Erythroblast (primary cell): ENCODE data around the gene LTBP1.

Experiments
- DNase-seq, 2 experiments: peaks; one replicate each; lab custom pipeline; 2025; lab: John Stamatoyannopoulos, UW
- GATA1 ChIP-seq: IDR thresholded peaks from 2 replicates; pipeline ENCODE4 v1.6.1; 2011; ENCODE audit warnings: low read depth, mild to moderate bottlenecking, control low read depth, low read length, moderate library complexity
- POLR2A ChIP-seq: IDR thresholded peaks from 2 replicates; pipeline ENCODE4 v1.6.1; 2011; ENCODE audit warnings: mild to moderate bottlenecking, low read length

LTBP1 gene

DNA sequence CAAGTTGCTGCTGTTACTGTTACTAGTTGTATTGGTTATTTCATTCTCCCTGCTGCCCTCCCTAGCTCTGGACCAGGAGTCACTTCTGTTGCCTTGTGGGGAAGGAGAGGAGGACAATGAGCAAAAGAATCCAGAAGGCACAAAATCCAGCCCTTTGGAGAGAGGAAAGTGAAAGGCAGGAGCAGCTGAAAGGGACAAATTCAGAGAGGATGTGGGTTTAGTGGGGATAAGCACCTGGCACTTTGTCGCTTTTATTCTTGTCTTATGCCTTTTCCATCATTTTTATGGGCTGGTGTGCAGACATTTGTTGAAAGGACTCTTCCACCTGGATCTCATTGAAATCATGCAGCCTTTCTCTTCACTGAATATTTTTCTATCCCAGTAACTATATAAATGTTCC, 24.3 kb upstream of the LTBP1 start:
- TF ChIP-seq GATA1 = no peak
- no peak for TF ChIP-seq POLR2A
- no peak for DNase-seq

DNA sequence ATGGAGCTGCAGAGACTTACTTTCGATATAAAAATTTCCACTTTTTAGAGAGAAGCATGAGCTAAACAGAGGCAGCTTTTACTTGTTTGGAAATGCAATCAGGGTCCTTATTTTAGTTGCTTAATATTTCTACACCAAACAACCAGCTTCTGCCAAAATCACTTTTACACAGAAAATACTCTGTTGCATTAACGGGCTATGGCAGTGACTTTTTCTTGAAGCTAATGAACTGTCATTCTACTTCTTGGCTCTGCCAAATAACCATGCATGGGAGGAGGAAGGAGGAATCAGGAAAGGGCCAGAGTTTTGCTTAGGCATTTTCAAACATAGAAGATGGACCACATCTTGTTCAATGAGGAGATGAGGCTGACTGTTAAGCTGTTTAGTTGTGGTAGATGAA, 23.6 kb upstream of the LTBP1 start:
- TF ChIP-seq GATA1 (no peak), POLR2A (no peak)
- DNase-seq = no peak

DNA sequence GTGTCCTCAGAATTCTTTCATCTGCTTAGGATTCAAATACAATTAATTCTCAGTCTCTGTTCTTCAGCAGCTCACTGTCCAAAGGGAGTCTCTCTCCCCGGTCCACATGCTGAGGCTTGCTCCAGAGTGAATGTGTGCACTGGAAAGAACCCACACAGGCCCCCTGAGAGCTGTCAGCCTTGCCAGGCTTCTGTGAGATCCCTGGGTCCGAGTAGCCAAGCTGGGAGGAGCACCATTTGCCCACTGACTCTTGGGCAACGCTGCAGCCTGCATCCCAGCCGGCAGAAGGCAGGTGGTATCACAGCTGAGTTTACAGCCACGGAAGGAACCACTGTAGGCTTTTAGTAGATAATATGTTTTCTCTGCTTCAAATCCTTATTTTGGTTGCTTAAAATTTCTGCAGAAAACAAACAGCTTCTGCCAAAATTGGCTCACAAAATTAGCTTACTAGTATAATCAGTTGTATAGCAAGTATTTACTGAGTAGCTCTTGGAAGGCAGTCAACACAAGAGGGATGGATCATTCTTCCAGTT, 21.4 kb upstream of the LTBP1 start:
- no peak for TF ChIP-seq POLR2A
- no peak for TF ChIP-seq GATA1
- DNase-seq = no peak

DNA sequence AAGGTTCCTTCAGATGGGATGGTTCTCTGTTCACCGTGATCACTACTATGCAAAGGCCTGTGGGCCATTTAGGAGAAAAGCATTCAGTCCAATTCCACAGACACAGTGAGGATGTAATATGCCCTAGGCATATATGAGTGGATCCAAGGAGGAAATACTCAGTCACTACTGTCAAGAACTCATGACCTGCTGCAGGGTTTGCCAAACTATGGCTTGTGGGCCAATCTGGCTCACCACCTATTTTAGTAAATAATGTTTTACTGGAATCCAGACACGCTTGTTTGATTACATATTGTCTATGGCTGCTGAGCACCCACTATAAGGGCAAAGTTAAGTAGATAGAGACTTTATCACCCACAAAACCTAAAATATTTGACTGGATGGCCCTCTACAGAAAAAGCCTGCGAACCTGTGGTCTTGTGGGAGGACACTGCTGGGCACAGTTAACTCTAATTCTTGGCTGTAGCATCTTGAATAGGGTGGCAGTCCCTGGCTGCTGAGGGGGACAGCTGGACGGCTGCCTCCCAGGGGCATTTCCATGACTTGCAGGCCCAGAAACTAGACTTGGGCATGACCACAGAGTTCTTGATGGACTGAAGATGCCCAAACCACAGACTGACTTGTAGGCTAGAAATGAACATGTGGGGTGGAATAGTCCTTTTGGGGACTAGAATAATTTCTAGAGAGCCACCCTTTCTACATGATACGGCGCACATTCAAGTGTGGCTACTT, 20.6 kb upstream of the LTBP1 start:
- TF ChIP-seq GATA1 (no peak), POLR2A (no peak)
- DNase-seq = peak in 1 of 2 experiments; percentile 4

DNA sequence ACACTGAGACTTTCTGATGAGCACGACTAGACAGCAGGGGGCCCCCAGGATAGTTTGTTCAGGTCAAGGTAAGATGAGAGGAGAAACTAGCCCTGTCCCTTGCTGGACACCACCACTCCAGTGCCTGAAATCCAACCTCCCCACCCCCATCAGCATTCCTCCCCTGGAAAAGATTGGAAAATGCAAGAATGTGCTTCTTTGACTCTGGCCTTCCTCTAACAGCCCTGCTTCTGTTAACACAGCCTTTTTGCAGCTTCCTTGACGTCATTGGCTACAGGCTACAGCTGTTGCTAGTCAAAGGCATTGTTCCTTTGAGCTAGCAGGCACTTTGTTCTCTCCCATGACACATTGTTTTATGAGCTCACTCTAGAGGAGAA, 20.1 kb upstream of the LTBP1 start:
- TF ChIP-seq GATA1 = no peak
- no peak for TF ChIP-seq POLR2A
- DNase-seq = no peak

DNA sequence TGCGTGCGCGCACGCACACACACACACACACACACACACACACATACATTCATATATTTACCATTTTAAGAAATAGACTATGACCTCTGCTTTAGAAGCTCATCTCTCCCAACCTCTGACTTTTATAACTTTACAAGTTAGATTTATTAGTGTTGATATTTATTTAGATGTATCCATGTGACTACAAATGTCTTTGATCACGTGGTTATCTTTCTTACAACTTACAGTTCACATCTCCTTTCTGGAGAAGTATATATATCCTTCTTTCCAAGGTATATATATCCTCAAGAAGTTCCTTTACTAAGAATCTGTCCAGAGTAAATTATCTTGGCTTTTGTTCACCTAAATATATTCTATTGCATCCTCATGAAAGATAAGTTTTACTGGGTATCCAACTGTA, 16.3 kb upstream of the LTBP1 start:
- DNase-seq = no peak
- TF ChIP-seq POLR2A = no peak

DNA sequence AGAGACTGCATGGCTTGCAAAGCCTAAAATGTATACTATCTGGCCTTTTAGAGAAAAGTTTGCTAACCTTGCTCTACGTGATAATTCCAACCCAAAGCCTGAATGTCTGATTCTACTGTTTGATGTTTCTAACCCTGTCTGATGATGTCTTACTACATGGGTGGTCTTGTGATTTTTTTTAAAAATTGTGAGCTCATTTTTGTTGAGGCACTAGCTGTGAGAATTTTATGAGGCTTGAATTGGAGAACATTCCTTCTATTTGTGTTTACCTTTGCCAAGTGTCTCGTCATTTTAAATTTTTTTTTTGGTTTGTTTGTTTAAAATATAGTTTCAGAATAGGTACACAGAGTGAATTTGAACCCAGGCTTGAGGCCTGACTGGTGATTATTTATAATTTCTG, 15.2 kb upstream of the LTBP1 start:
- TF ChIP-seq POLR2A (no peak), GATA1 (no peak)
- DNase-seq = no peak

DNA sequence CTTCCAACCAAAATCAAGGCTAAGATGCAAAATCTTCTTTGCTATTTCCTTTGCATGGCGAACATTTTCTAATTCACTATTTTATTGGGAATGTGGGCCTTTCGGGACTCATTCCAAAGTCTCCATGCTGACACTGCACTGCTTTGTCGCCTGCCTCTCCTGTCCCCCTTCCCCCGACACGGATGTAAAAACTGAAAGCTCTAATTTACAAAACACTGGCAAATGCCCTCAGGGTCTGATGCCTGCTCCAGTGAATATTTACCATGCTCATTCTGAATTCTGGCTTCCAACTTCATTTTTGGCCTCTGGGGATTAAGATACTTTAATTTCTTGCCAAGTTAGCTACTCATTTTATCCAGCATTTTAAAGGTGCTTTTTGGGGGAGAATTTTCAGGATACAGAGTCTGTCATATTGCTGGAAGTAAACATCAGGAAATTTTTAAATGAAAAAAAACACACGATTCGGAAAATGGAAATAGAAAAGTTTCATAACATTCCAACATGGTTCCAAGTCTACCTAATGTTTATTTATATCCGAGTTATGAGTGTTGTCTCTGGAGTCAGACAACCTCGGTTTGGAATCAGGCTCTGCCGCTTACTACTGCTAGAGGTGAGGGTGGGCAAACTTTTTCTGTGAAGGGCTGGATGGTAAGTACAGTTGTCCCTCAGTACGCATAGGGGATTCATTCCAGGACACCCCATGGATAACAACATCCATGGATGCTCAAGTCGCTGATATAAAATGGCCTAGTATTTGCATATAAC, 14.6 kb upstream of the LTBP1 start:
- DNase-seq = no peak
- TF ChIP-seq GATA1 = no peak
- no peak for TF ChIP-seq POLR2A

DNA sequence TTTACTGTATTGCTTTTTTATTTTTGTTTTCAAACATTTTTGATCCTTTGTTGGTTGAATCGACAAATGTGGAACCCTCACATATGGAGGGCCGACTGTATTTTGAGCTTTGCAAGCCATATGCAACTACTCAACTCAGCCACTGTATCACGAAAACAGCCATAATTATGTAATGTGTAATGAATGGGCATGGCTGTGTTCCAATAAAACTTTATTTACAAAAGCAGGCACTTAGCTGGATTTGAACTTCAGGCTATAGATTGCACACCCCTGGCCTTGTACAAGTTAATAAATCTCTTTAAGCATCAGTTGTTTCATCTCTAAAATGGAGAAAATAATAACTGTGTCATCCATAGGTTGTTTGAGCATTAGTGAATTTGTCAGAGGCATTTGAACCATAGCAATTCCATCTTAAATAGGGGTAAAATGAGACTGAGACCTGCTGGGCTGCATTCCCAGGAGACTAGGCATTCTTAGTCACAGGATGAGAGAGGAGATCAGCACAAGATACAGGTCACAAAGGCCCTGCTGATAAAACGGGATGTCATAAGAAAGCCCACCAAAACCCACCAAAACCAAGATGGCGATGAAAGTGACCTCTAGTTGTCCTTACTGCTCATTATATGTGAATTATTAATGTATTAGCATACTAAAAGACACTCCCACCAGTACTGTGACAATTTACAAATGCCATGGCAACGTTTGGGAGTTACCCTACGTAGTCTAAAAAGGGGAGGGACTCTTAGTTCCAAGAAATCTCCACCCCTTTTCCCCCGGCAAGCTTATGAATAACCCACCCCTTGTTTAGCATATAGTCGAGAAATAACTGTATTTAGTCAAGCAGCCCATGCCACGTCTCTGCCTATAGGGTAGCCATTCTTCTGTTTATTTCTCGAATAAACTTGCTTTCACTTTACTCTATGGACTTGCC, 13.7 kb upstream of the LTBP1 start:
- TF ChIP-seq GATA1 = no peak
- no peak for DNase-seq

DNA sequence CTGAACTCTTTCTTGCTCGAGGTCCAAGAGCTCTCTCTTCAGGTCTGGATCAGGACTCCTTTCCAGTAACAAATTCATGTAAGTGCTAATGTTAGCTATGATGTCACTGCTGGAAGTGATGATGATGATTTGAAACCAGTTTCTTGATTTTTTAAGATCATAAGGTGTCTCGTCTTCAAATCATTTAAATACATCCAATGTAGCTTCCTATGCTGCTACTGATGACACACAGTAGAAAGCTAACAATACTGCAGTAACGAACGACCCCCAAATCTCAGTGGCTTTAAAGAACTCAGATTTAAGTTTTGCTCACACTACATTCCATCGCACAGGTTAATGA, 13.0 kb upstream of the LTBP1 start:
- DNase-seq = no peak
- TF ChIP-seq GATA1 (no peak), POLR2A (no peak)

DNA sequence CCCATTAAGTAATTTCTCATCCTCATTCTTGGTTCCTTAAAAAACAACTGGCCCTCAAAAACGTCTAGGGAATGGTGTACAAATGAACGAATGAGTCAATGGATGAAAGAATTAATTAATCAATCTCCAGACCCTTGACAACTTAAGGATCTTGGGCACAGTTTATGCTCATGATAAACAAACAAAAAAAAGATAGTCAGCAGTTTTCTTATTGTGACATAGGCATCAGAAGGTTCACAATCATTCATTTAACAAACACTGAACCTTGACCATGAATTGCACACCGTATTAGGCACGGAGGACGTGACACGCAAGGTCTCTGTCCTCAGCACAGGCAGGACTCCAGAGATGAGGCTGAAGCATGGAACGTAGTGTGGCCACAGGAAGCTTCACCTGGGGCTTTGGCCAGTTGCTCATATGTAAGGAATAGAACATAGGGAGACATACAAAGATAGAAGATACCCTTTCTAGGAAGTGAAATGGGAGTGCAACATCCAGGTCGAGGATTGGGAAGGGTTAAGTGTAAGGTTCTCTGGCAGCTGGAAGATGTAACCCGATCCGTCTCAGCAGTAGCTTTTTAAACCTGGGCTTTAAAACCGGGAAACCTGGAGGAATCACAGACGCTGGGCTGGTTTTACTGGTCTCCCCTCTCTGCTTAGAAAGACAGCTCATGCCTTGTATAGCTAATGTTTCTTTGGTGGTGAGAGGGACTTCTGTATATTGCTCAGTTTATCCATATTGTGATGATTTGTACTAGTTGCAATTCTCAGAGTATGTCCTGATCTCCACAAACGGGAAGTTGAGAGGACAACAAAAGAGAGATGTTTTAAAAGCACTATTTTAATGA, 8.9 kb upstream of the LTBP1 start:
- TF ChIP-seq GATA1 (no peak), POLR2A (no peak)
- DNase-seq = no peak

DNA sequence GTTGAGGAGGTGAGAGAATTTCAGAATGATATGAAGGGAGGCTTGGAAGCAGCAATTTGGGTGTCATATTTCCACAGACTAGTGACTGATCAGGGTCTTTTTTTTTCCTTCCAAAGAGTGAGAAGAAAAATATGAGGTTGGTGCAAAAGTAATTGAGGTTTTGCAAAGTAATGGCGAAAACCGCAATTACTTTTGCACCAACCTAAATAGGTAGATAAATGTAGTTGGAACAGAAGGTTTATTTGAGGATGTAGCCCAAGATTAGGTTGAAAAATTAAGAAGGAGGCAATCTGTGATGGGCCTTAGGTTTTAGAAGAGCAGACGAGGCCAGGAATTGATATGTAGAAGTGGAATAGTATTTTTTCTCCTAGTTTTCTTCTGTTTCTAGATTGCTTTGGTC, 7.8 kb upstream of the LTBP1 start:
- TF ChIP-seq GATA1 = no peak
- TF ChIP-seq POLR2A = no peak
- no peak for DNase-seq

DNA sequence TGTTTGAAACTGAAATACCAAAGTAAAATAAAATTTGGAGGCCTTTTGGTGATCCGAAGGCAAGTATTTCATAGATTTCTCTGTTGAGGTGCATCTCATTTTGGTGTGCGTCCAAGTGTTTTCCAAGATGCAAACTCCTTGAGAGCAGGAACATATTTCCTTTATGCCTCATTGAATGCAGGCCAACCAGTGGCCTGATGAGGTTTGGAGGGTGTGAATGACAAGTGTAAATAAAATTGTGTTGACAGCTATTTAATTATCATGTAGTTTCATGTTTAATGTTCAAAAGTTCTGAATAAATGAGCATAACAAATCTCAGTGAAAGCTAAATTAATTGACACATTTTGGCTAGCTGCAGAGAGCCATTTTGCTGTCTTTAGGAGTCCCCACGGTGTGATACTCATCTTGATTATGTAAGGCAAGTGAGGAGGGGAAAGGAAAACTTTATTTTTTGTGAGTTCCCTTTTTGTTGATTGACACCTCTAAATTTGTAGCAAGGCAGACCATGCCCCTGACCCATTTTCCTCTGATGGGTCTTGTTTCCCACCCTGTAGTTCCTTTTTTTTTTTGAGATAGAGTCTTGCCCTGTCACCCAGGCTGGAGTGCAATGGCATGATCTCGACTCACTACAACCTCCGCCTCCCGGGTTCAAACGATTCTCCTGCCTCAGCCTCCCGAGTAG, 6.3 kb upstream of the LTBP1 start:
- DNase-seq = no peak
- TF ChIP-seq POLR2A = no peak
- TF ChIP-seq GATA1 = no peak
